PFSK-1 (cell line): ENCODE measurements around the gene NR1H3.

Experiments used
- POLR2AphosphoS5 ChIP-seq: IDR thresholded peaks from 2 replicates; pipeline ENCODE4 v1.6.1; 2012; ENCODE audit warnings: low read depth, mild to moderate bottlenecking, control low read depth, low read length, moderate library complexity
- TAF1 ChIP-seq: IDR thresholded peaks from 2 replicates; pipeline ENCODE4 v1.6.1; 2012; ENCODE audit warnings: low read length, control low read depth, borderline replicate concordance; ENCODE audit not compliant: insufficient read depth

GRCh38 chr11:47234669-47235100 lies 23.1 kb upstream of the NR1H3 start:
- TF ChIP-seq POLR2AphosphoS5, result no peak
- TF ChIP-seq TAF1, result no peak
